Mesodermal cell (in vitro differentiated cells): ENCODE data around the gene FLNB.

ENCODE experiments used
- H3K27ac ChIP-seq: 2 replicates; pipeline ENCODE4 v1.7.0; 2013; ENCODE audit warnings: mild to moderate bottlenecking, low read depth, low read length, moderate library complexity; ENCODE audit not compliant: severe bottlenecking
- H3K36me3 ChIP-seq: 2 replicates; pipeline ENCODE4 v1.7.1; 2013; ENCODE audit warnings: mild to moderate bottlenecking, low read length, moderate library complexity; ENCODE audit not compliant: control insufficient read depth, insufficient read depth
- H3K4me1 ChIP-seq: one replicate; pipeline ENCODE4 v1.7.1; 2013; ENCODE audit warnings: mild to moderate bottlenecking, low read length; ENCODE audit not compliant: insufficient read depth, control insufficient read depth, poor library complexity, severe bottlenecking
- H3K4me3 ChIP-seq: 2 replicates; pipeline ENCODE4 v1.7.0; 2013; ENCODE audit warnings: low read length, control low read depth, mild to moderate bottlenecking; ENCODE audit not compliant: insufficient read depth, poor library complexity, severe bottlenecking; ENCODE audit errors: extremely low read depth
- H3K9me3 ChIP-seq: 2 replicates; pipeline ENCODE4 v1.7.1; 2013; ENCODE audit warnings: mild to moderate bottlenecking, low read length, moderate library complexity; ENCODE audit not compliant: control insufficient read depth
- WGBS, 2 experiments: methylation state at CpG; one replicate each; pipeline ENCODE4 v1.1.5; 2013; ENCODE audit warnings: missing lambda C conversion rate in 2 of 2; ENCODE audit not compliant: insufficient coverage in 2 of 2; 5-methylcytosine and 5-hydroxymethylcytosine counted together

The FLNB gene

GRCh38 chr3:58124387-58124786, 116.2 kb downstream of the FLNB start:
- Histone ChIP-seq H3K4me1 (no peaks in the 10 kb centered on the region), H3K4me3 (no peak overlapping the region), H3K9me3 (no peaks in the 10 kb centered on the region), H3K27ac (no peak overlapping the region), H3K36me3 (peaks cover 98% of the 10 kb centered on the region)
- 94 to 97% methylated on average over 8 of the region's 8 CpGs for WGBS, 2 experiments

GRCh38 chr3:58129041-58129770, 121.0 kb downstream of the FLNB start:
- Histone ChIP-seq H3K27ac (no peak overlapping the region), H3K9me3 (no peaks in the 10 kb centered on the region), H3K36me3 (peaks cover 98% of the 10 kb centered on the region), H3K4me1 (no peaks in the 10 kb centered on the region), H3K4me3 (no peak overlapping the region)
- WGBS, 2 experiments = 94 to 95% methylated on average over 7 to 10 of the region's 10 CpGs

- H3K27ac ChIP-seq = no peak overlapping the region
- H3K4me1 ChIP-seq = no peaks in the 10 kb centered on the region
- peaks cover 98% of the 10 kb centered on the region for H3K36me3 ChIP-seq
- WGBS, 2 experiments = 95 to 97% methylated on average over 9 to 10 of the region's 11 CpGs
- H3K4me3 ChIP-seq = no peak overlapping the region
- no peaks in the 10 kb centered on the region for H3K9me3 ChIP-seq
These were observed 122.4 kb downstream of the FLNB start for GRCh38 chr3:58130591-58130990.

- 88 to 89% methylated on average over 2 to 5 of the region's 6 CpGs for WGBS, 2 experiments
- Histone ChIP-seq H3K4me1 (no peaks in the 10 kb centered on the region), H3K36me3 (peaks cover 98% of the 10 kb centered on the region)
These were observed 123.0 kb downstream of the FLNB start for GRCh38 chr3:58131101-58131825.

GRCh38 chr3:58132850-58133249, 124.6 kb downstream of the FLNB start:
- H3K4me3 ChIP-seq = no peak overlapping the region
- WGBS, 2 experiments = 90% methylated on average over 3 of the region's 4 CpGs
- H3K36me3 ChIP-seq = peaks cover 98% of the 10 kb centered on the region
- H3K9me3 ChIP-seq = no peaks in the 10 kb centered on the region
- H3K4me1 ChIP-seq = no peaks in the 10 kb centered on the region
- H3K27ac ChIP-seq = no peak overlapping the region

More at GRCh38 chr3:58131101-58131825, 123.0 kb downstream of the FLNB start:
- Histone ChIP-seq H3K9me3 (no peaks in the 10 kb centered on the region), H3K27ac (no peak overlapping the region), H3K4me3 (no peak overlapping the region)

- Histone ChIP-seq H3K4me1 (peaks cover 4% of the 10 kb centered on the region), H3K36me3 (peaks cover 98% of the 10 kb centered on the region), H3K9me3 (no peaks in the 10 kb centered on the region), H3K4me3 (no peak overlapping the region), H3K27ac (no peak overlapping the region)
- 95 to 100% methylated on average over 4 to 5 of the region's 5 CpGs for WGBS, 2 experiments
These were observed 126.2 kb downstream of the FLNB start for GRCh38 chr3:58134468-58134867.

GRCh38 chr3:58135712-58136543, 127.7 kb downstream of the FLNB start:
- H3K4me3 ChIP-seq = no peak overlapping the region
- no peaks in the 10 kb centered on the region for H3K9me3 ChIP-seq
- no peak overlapping the region for H3K27ac ChIP-seq
- WGBS, 2 experiments = 97% methylated on average over 12 of the region's 14 CpGs
- H3K36me3 ChIP-seq = peaks cover 97% of the 10 kb centered on the region
- H3K4me1 ChIP-seq = peaks cover 4% of the 10 kb centered on the region

- 96 to 100% methylated on average over 3 of the region's 4 CpGs for WGBS, 2 experiments
- peaks cover 95% of the 10 kb centered on the region for H3K36me3 ChIP-seq
- H3K27ac ChIP-seq = no peak overlapping the region
- H3K4me3 ChIP-seq = no peak overlapping the region
- H3K4me1 ChIP-seq = peaks cover 4% of the 10 kb centered on the region
- H3K9me3 ChIP-seq = no peaks in the 10 kb centered on the region
These were observed 129.1 kb downstream of the FLNB start for GRCh38 chr3:58137306-58137705.

GRCh38 chr3:58141766-58142345, 133.6 kb downstream of the FLNB start:
- Histone ChIP-seq H3K9me3 (no peaks in the 10 kb centered on the region), H3K36me3 (peaks cover 96% of the 10 kb centered on the region), H3K4me3 (no peak overlapping the region), H3K4me1 (peaks cover 4% of the 10 kb centered on the region), H3K27ac (no peak overlapping the region)
- 98% methylated on average over 10 to 11 of the region's 12 CpGs for WGBS, 2 experiments

GRCh38 chr3:58143417-58144055, 135.3 kb downstream of the FLNB start:
- no peaks in the 10 kb centered on the region for H3K9me3 ChIP-seq
- 91 to 96% methylated on average over 9 of the region's 9 CpGs for WGBS, 2 experiments
- no peak overlapping the region for H3K4me3 ChIP-seq
- H3K27ac ChIP-seq = no peak overlapping the region
- H3K36me3 ChIP-seq = peaks cover 96% of the 10 kb centered on the region
- peaks cover 3% of the 10 kb centered on the region for H3K4me1 ChIP-seq
